A549 (cell line): ENCODE results near the gene MAML3. TPM values are rescaled to one million over a fixed set of nuclear protein-coding genes. Genes with fewer than 3 reads are reported as not detected.

Source experiments
- ATAC-seq, 2 experiments: fragments of 200-7000 bp in 1 of 2; fragments of >200 bp in 1 of 2; cut with Nextera tagmentation in 1 of 2; cut with Tn5 transposase in 1 of 2; 3 replicates each; pipeline versions ENCODE4 v1.8.0 to v1.9.1; 2018 to 2020; ENCODE audit warnings: mild to moderate bottlenecking in 1 of 2, moderate library complexity in 1 of 2
- CTCF ChIA-PET: fragments of 300-600 bp; sonication (Branson Sonifier 250); formaldehyde crosslinking; extraction: SDS; loops from one replicate; lab custom pipeline; 2021; ENCODE audit warnings: antibody characterized with exemption, inconsistent platforms; lab: Yijun Ruan, JAX
- POLR2A ChIA-PET: fragments of 350-600 bp; formaldehyde crosslinking; extraction: SDS; loops from one replicate; lab custom pipeline; 2021; ENCODE audit warnings: antibody characterized with exemption, inconsistent platforms; lab: Yijun Ruan, JAX
- DNase-seq, 2 experiments: peaks; one replicate each; pipeline versions ENCODE4 v3.0.0 to v3.0.0-alpha.2; 2011 to 2016; ENCODE audit warnings: low read depth in 1 of 2, low spot score in 1 of 2
- FAIRE-seq: peaks from 2 replicates; lab custom pipeline; 2011; peaks lifted over from hg19 to GRCh38; lab: Jason Lieb, UNC
- H3K27ac ChIP-seq, 2 experiments: fragments of >200 bp; sonication (Bioruptor Twin); formaldehyde crosslinking; 3 replicates each; pipeline ENCODE4 v1.5.1; 2016 to 2017
- H3K4me1 ChIP-seq: fragments of >200 bp; sonication (Bioruptor Twin); formaldehyde crosslinking; 3 replicates; pipeline ENCODE4 v1.6.1; 2016
- H3K4me2 ChIP-seq: fragments of >200 bp; sonication (Bioruptor Twin); formaldehyde crosslinking; 3 replicates; pipeline ENCODE4 v1.6.1; 2016
- H3K4me3 ChIP-seq: fragments of >200 bp; sonication (Bioruptor Twin); formaldehyde crosslinking; 3 replicates; pipeline ENCODE4 v1.5.1; 2016
- H3K9me3 ChIP-seq: fragments of >200 bp; sonication (Bioruptor Twin); formaldehyde crosslinking; 3 replicates; pipeline ENCODE4 v1.6.1; 2016
- CHD2 ChIP-seq: fragments of 150-350 bp; IDR thresholded peaks from 2 replicates; pipeline ENCODE4 v1.6.1; 2014; ENCODE audit warnings: low read length; ENCODE audit not compliant: partially characterized antibody
- EHF ChIP-seq: fragments of 250-450 bp; sonication (Bioruptor Pico); IDR thresholded peaks from 2 replicates; pipeline ENCODE4 v1.5.0; 2020; ENCODE audit warnings: mild to moderate bottlenecking
- ESRRA ChIP-seq: fragments of 150-350 bp; IDR thresholded peaks from 2 replicates; pipeline ENCODE4 v1.6.1; 2014; ENCODE audit warnings: mild to moderate bottlenecking, low read length, borderline replicate concordance
- FOSB ChIP-seq: fragments of 250-450 bp; sonication (Bioruptor Pico); IDR thresholded peaks from 2 replicates; pipeline ENCODE4 v1.5.0; 2020; ENCODE audit warnings: mild to moderate bottlenecking, moderate library complexity
- HEYL ChIP-seq: fragments of 250-450 bp; sonication (Bioruptor Pico); IDR thresholded peaks from 2 replicates; pipeline ENCODE4 v1.8.0; 2021; ENCODE audit warnings: mild to moderate bottlenecking, moderate library complexity
- HOXA7 ChIP-seq: fragments of 250-450 bp; sonication (Bioruptor Pico); IDR thresholded peaks from 2 replicates; pipeline ENCODE4 v1.5.0; 2020; ENCODE audit warnings: mild to moderate bottlenecking, moderate library complexity
- HOXB13 ChIP-seq: fragments of 250-450 bp; sonication (Bioruptor Pico); IDR thresholded peaks from 2 replicates; pipeline ENCODE4 v1.5.0; 2020; ENCODE audit warnings: low read depth, mild to moderate bottlenecking, moderate library complexity
- MAFK ChIP-seq: fragments of 450-650 bp; IDR thresholded peaks from 2 replicates; pipeline ENCODE4 v1.6.1; 2014; ENCODE audit not compliant: partially characterized antibody
- NR3C1 ChIP-seq: fragments of >200 bp; sonication (Bioruptor Twin); formaldehyde crosslinking; IDR thresholded peaks from 3 replicates; pipeline ENCODE4 v1.6.1; 2017
- POLR2AphosphoS2 ChIP-seq: conservative IDR thresholded peaks from 2 replicates; pipeline ENCODE4 v1.6.1; 2012; ENCODE audit warnings: low read length, improper control_type of control experiment, inconsistent platforms
- RCOR1 ChIP-seq: fragments of 150-350 bp; IDR thresholded peaks from 2 replicates; pipeline ENCODE4 v1.6.1; 2014; ENCODE audit warnings: antibody characterized with exemption, low read length, low read depth
- RFX5 ChIP-seq: fragments of 450-650 bp; IDR thresholded peaks from 2 replicates; pipeline ENCODE4 v1.7.1; 2014; ENCODE audit warnings: antibody characterized with exemption, mild to moderate bottlenecking, moderate library complexity
- RNF2 ChIP-seq: fragments of 200-600 bp; sonication (generic); IDR thresholded peaks from 2 replicates; pipeline ENCODE4 v1.6.1; 2016; ENCODE audit warnings: low read depth, mild to moderate bottlenecking, antibody characterized with exemption, moderate library complexity, borderline replicate concordance
- SREBF2 ChIP-seq: fragments of 450-650 bp; IDR thresholded peaks from 2 replicates; pipeline ENCODE4 v1.6.1; 2014; ENCODE audit warnings: mild to moderate bottlenecking, moderate library complexity
- TP53 ChIP-seq: fragments of 250-450 bp; sonication (Bioruptor Pico); IDR thresholded peaks from 2 replicates; pipeline ENCODE4 v1.5.0; 2021; ENCODE audit warnings: mild to moderate bottlenecking, moderate library complexity
- ZC3H11A ChIP-seq: fragments of 450-650 bp; IDR thresholded peaks from 2 replicates; pipeline ENCODE4 v1.6.1; 2014; ENCODE audit warnings: antibody characterized with exemption, mild to moderate bottlenecking
- ZNF302 ChIP-seq: fragments of 250-450 bp; sonication (Bioruptor Pico); IDR thresholded peaks from 2 replicates; pipeline ENCODE4 v1.9.0; 2021; ENCODE audit warnings: inconsistent platforms, mild to moderate bottlenecking, moderate library complexity
- WGBS: methylation state at CpG from one replicate; pipeline ENCODE4 v1.1.6; 2017; ENCODE audit errors: missing lambda C conversion rate; 5-methylcytosine and 5-hydroxymethylcytosine counted together
- polyA plus RNA-seq, 4 experiments: library from polyadenylated mRNA; depleted of rRNA in 3 of 4; stranded (reverse); fragments of >200 nt; fragmentation: RNase III in 1 of 4; extraction: RNeasy Plus Mini Kit Qiagen cat#74134 plus additional on column Dnase treatment in 1 of 4; gene quantifications; 2 replicates in 3 of 4; 3 replicates in 1 of 4; pipeline ENCODE4 v1.2.3, GENCODE V29; 2011 to 2017
- TF ChIP-seq, protein P1 (sequence below): fragments of >200 bp; sonication (Bioruptor Twin); formaldehyde crosslinking; IDR thresholded peaks from 2 replicates; pipeline ENCODE4 v1.6.1; 2016
- TF ChIP-seq, protein P2 (sequence below): IDR thresholded peaks from 2 replicates; pipeline ENCODE4 v1.6.1; 2012
- TF ChIP-seq, protein P3 (sequence below): IDR thresholded peaks from 2 replicates; pipeline ENCODE4 v1.6.1; 2012; ENCODE audit warnings: low read depth, borderline replicate concordance
- TF ChIP-seq, protein P4 (sequence below): fragments of 450-650 bp; IDR thresholded peaks from 2 replicates; pipeline ENCODE4 v1.6.1; 2014; ENCODE audit warnings: antibody characterized with exemption
- TF ChIP-seq, protein P5 (sequence below): fragments of >200 bp; sonication (Bioruptor Twin); formaldehyde crosslinking; IDR thresholded peaks from 3 replicates; pipeline ENCODE4 v1.6.1; 2016
- TF ChIP-seq, protein P6 (sequence below): fragments of 200-600 bp; sonication (generic); IDR thresholded peaks from 2 replicates; pipeline ENCODE4 v1.6.1; 2016; ENCODE audit warnings: antibody characterized with exemption, mild to moderate bottlenecking, moderate library complexity

MAML3 gene
- polyA plus RNA-seq, 2 of the 4 experiments (the other 2 are of a cell fraction): 9.0 to 22.2 TPM

DNA sequence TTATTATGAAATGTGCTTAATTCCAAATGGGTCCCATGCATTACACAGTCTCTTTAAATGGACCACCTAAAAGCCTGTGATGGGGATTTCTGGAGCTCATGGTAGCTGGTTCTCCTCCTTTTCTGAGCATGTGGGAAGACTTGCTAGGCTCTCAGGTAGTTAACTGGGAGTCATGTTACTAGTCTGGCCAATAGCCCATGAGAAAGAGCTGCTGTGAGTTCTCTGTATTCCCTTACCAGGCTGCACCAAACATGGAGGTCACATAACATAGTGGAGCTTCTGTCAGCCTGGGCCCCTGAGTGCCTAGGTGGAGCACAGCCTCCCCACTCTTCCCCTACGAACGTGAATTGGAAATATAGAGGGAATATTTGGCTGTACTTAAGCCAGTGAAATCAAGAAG lies 198.4 kb downstream of the MAML3 start:
- Histone ChIP-seq H3K9me3 (no peaks in the 10 kb centered on the region), H3K4me2 (no peak overlapping the region), H3K27ac (no peak overlapping the region), H3K4me1 (peaks cover 3% of the 10 kb centered on the region; the same call in 1 of the 3 replicates), H3K4me3 (no peak overlapping the region)
- no peak for DNase-seq
- ChIA-PET POLR2A (no interaction called here), CTCF (interaction anchor here (1.6 kb wide), 1 partner anchor 87 kb away, joined by 3 read pairs; no protein-coding TSS in a partner anchor)
- TF ChIP-seq, protein P1, sequence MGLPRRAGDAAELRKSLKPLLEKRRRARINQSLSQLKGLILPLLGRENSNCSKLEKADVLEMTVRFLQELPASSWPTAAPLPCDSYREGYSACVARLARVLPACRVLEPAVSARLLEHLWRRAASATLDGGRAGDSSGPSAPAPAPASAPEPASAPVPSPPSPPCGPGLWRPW: no peak
- TF ChIP-seq RCOR1 (no peak), TP53 (CRISPR knock-in tag) (no peak), ZNF302 (CRISPR knock-in tag) (no peak), HOXA7 (CRISPR knock-in tag) (no peak), NR3C1 (no peak), CHD2 (no peak)
- FAIRE-seq: no peak
- no peak for ATAC-seq
- 94% methylated on average over 2 of the region's 2 CpGs for WGBS

DNA sequence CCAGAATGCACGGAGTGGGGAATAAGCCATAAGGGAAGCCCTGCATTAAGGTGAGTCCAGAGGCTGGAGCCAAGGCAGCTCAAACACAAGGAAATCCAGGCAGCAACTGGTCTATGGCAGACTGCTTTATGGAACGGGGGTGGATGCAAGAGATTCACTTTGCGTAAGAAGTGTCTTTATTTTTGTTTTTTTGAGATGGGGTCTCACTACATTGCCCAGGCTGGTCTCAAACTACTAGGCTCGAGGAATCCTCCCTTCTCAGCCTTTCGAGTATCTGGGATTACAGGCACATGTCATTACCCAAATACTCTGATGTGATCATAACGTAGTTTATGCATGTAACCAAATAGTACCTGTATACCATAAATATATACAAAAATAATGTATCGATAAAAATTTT lies 199.5 kb downstream of the MAML3 start:
- FAIRE-seq (no peak), DNase-seq (no peak), ATAC-seq (no peak)
- TF ChIP-seq CHD2 (no peak), RCOR1 (no peak), ZNF302 (CRISPR knock-in tag) (no peak), POLR2AphosphoS2 (no peak), HOXB13 (no peak), ZC3H11A (no peak), ESRRA (no peak), RNF2 (no peak), HEYL (no peak), EHF (no peak), RFX5 (no peak), MAFK (no peak), FOSB (CRISPR knock-in tag) (no peak)
- TF ChIP-seq, protein P2, sequence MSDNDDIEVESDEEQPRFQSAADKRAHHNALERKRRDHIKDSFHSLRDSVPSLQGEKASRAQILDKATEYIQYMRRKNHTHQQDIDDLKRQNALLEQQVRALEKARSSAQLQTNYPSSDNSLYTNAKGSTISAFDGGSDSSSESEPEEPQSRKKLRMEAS: no peak
- TF ChIP-seq, protein P3, sequence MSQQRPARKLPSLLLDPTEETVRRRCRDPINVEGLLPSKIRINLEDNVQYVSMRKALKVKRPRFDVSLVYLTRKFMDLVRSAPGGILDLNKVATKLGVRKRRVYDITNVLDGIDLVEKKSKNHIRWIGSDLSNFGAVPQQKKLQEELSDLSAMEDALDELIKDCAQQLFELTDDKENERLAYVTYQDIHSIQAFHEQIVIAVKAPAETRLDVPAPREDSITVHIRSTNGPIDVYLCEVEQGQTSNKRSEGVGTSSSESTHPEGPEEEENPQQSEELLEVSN: no peak
- TF ChIP-seq, protein P4, sequence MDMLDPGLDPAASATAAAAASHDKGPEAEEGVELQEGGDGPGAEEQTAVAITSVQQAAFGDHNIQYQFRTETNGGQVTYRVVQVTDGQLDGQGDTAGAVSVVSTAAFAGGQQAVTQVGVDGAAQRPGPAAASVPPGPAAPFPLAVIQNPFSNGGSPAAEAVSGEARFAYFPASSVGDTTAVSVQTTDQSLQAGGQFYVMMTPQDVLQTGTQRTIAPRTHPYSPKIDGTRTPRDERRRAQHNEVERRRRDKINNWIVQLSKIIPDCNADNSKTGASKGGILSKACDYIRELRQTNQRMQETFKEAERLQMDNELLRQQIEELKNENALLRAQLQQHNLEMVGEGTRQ: no peak
- TF ChIP-seq, protein P5, sequence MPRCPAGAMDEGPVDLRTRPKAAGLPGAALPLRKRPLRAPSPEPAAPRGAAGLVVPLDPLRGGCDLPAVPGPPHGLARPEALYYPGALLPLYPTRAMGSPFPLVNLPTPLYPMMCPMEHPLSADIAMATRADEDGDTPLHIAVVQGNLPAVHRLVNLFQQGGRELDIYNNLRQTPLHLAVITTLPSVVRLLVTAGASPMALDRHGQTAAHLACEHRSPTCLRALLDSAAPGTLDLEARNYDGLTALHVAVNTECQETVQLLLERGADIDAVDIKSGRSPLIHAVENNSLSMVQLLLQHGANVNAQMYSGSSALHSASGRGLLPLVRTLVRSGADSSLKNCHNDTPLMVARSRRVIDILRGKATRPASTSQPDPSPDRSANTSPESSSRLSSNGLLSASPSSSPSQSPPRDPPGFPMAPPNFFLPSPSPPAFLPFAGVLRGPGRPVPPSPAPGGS: no peak
- Histone ChIP-seq H3K27ac (no peak overlapping the region), H3K9me3 (no peaks in the 10 kb centered on the region), H3K4me3 (no peak overlapping the region), H3K4me1 (peaks cover 3% of the 10 kb centered on the region; the same call in 1 of the 3 replicates), H3K4me2 (no peak overlapping the region)
- 91% methylated on average over 7 of the region's 7 CpGs for WGBS
- ChIA-PET POLR2A (no interaction called here), CTCF (interaction anchor here (0.6 kb wide), 1 partner anchor 46 kb away, joined by 3 read pairs; no protein-coding TSS in a partner anchor)

DNA sequence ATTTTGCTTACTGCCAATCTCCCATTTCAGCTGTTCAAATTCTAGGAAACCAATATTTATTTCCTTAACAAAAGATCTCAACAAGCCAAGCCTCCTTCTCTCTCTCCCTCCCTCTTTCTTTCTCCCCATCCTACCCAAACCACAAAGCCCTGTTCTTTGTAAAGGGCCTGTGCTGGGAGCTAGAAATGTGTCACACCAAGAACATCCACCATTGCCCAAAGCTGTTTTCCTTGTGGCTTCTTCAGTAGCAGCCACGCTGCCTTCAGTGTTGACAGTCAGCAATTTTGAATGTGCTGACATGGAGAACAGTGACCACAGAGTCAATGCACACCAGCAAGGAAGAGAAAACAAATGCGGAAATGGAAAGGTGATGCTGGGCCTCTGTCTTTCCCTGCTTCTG lies 203.0 kb downstream of the MAML3 start:
- ATAC-seq: no peak
- WGBS: 81% methylated on average over 2 of the region's 2 CpGs
- no peak overlapping the region for H3K27ac ChIP-seq
- ChIA-PET POLR2A (no interaction called here), CTCF (no interaction called here)
- TF ChIP-seq MAFK (peak; percentile 32), SREBF2 (no peak)
- TF ChIP-seq, protein P6, sequence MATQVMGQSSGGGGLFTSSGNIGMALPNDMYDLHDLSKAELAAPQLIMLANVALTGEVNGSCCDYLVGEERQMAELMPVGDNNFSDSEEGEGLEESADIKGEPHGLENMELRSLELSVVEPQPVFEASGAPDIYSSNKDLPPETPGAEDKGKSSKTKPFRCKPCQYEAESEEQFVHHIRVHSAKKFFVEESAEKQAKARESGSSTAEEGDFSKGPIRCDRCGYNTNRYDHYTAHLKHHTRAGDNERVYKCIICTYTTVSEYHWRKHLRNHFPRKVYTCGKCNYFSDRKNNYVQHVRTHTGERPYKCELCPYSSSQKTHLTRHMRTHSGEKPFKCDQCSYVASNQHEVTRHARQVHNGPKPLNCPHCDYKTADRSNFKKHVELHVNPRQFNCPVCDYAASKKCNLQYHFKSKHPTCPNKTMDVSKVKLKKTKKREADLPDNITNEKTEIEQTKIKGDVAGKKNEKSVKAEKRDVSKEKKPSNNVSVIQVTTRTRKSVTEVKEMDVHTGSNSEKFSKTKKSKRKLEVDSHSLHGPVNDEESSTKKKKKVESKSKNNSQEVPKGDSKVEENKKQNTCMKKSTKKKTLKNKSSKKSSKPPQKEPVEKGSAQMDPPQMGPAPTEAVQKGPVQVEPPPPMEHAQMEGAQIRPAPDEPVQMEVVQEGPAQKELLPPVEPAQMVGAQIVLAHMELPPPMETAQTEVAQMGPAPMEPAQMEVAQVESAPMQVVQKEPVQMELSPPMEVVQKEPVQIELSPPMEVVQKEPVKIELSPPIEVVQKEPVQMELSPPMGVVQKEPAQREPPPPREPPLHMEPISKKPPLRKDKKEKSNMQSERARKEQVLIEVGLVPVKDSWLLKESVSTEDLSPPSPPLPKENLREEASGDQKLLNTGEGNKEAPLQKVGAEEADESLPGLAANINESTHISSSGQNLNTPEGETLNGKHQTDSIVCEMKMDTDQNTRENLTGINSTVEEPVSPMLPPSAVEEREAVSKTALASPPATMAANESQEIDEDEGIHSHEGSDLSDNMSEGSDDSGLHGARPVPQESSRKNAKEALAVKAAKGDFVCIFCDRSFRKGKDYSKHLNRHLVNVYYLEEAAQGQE: no peak
- H3K4me2 ChIP-seq: no peak overlapping the region
- no peaks in the 10 kb centered on the region for H3K9me3 ChIP-seq
- H3K4me1 ChIP-seq: peaks cover 16% of the 10 kb centered on the region
- no peak for DNase-seq
- no peak for FAIRE-seq
- H3K4me3 ChIP-seq: no peak overlapping the region
